COR-L47 (cell line): ENCODE measurements around the gene OXGR1.
A peak's percentile ranks its signal among the peaks of the same experiment; 100 is the strongest.

Experiments used
- DNase-seq: peaks from one replicate; lab custom pipeline; 2025; lab: John Stamatoyannopoulos, UW

OXGR1 gene

GRCh38 chr13:96963786-96964475 is 30.3 kb downstream of the OXGR1 start:
- no peak for DNase-seq

GRCh38 chr13:96960379-96960778 is 33.9 kb downstream of the OXGR1 start:
- no peak for DNase-seq

- DNase-seq = peak; percentile 63
Measured at GRCh38 chr13:96958286-96958891, 35.9 kb downstream of the OXGR1 start.

GRCh38 chr13:96952595-96952994 is 41.7 kb downstream of the OXGR1 start:
- DNase-seq = no peak

- no peak for DNase-seq
Measured at GRCh38 chr13:96948127-96948526, 46.1 kb downstream of the OXGR1 start.

- no peak for DNase-seq
Measured at GRCh38 chr13:96947343-96947910, 46.8 kb downstream of the OXGR1 start.

- no peak for DNase-seq
Measured at GRCh38 chr13:96946709-96947311, 47.5 kb downstream of the OXGR1 start.

- DNase-seq = no peak
Measured at GRCh38 chr13:96940961-96941360, 53.3 kb downstream of the OXGR1 start.

GRCh38 chr13:96935901-96936300 is 58.4 kb downstream of the OXGR1 start:
- no peak for DNase-seq
